Pancreas (tissue), 10 donors: ENCODE results near the gene MYH3. TPM values are rescaled to one million over a fixed set of nuclear protein-coding genes. Genes with fewer than 3 reads are reported as not detected.

Experiments used
- ATAC-seq, 4 donors: fragments of 200-7000 bp; cut with Tn5 transposase; one replicate each; pipeline versions ENCODE4 v1.8.0 to v1.9.1; 2020; ENCODE audit warnings: mild to moderate bottlenecking in 4 of 4, moderate library complexity in 4 of 4
- DNase-seq, 6 donors: peaks; one replicate each; pipeline ENCODE4 v3.0.0-alpha.2; 2020
- FAIRE-seq: peaks from 2 replicates; lab custom pipeline; 2012; peaks lifted over from hg19 to GRCh38; lab: Jason Lieb, UNC
- H3K27ac ChIP-seq, 4 donors: fragments of 200-600 bp; sonication (generic); 1 replicate in 3 of 4; 2 replicates in 1 of 4; pipeline versions ENCODE4 v1.5.0 to v1.8.0; 2020
- H3K27me3 ChIP-seq, 4 donors: fragments of 200-600 bp; one replicate each; pipeline ENCODE4 v1.8.0; 2021
- H3K36me3 ChIP-seq, 3 donors: fragments of 200-600 bp; sonication (generic) in 1 of 3; one replicate each; pipeline versions ENCODE4 v1.5.0 to v1.8.0; 2020 to 2021
- H3K4me1 ChIP-seq, 3 donors: fragments of 200-600 bp; one replicate each; pipeline ENCODE4 v1.8.0; 2021
- H3K4me3 ChIP-seq, 4 donors: fragments of 200-600 bp; sonication (generic) in 2 of 4; one replicate each; pipeline versions ENCODE4 v1.5.0 to v1.8.0; 2020 to 2021
- H3K9me3 ChIP-seq, 4 donors: fragments of 200-600 bp; one replicate each; pipeline ENCODE4 v1.8.0; 2021
- CTCF ChIP-seq, 4 donors: fragments of 200-600 bp; sonication (generic) in 3 of 4; IDR thresholded peaks; one replicate each; pipeline versions ENCODE4 v1.5.0 to v1.8.0; 2021; ENCODE audit warnings: antibody characterized with exemption in 4 of 4
- WGBS, 2 donors: extraction: QIAGEN DNeasy Blood & Tissue Kit; methylation state at CpG; one replicate each; pipeline ENCODE4 v1.1.7; 2013; 5-methylcytosine and 5-hydroxymethylcytosine counted together
- intact Hi-C, 3 donors: fragments of 100-400 bp; cut with DNase I; formaldehyde crosslinking; loops; one replicate each; pipeline versions ENCODE4 v1.11.1 to v1.14.2; 2022
- polyA plus RNA-seq, 2 donors: library from polyadenylated mRNA; stranded (reverse); fragments of 200-250 nt; gene quantifications; one replicate each; pipeline ENCODE4 v1.2.3, GENCODE V29; 2013
- total RNA-seq, 6 donors: library from RNA; stranded (reverse); fragmentation: NEBNext Ultra II Directional in 4 of 6; extraction: Animal tissue kit (Norgen Biotek cat#: 25700) in 4 of 6; gene quantifications; one replicate each; pipeline versions ENCODE4 v1.2.1 to v1.2.4, GENCODE V29; 2021 to 2023
- donor health status: healthy with polysubstance abuse.
- donor health status: DM: no; HTN: no; CAD: no; lungs with moderate emphysema.
- donor health status: DM: no; HTN: no; CAD: no.
- donor health status: control.
- donor health status: control.
- donor health status: Bipolar disorder and iron deficiency.
- donor health status: DM: yes; HTN: yes; CAD: no.
- donor health status: DM: no; HTN: no; CAD: no.
- donor health status: DM: no; HTN: no; CAD: no.
- donor health status: DM: yes; HTN: yes; CAD: no.

The MYH3 gene
- total RNA-seq (1 to 10 TPM in 5 of 6 donors, under 1 TPM in 1; 0.63 to 2.6 (median 1.7) TPM), polyA plus RNA-seq (10 to 100 TPM; 13.2 to 13.5 TPM)

GRCh38 chr17:10657148-10657547 is at the start of gene MYH3:
TSS of gene MYH3 (minus strand) at chr17:10657309. CDS start at chr17:10655064, 2,245 bp downstream.
- TF ChIP-seq CTCF (IDR thresholded peaks at IDR 0.05) = no peak
- no peaks in the 10 kb centered on the region for H3K9me3 ChIP-seq
- no peak for ATAC-seq
- intact Hi-C loops = loop anchor here in 1 of 3 donors (10.0 kb wide), 1 partner anchor 188 kb away; no protein-coding TSS in a partner anchor
- no peaks in the 10 kb centered on the region for H3K4me1 ChIP-seq
- no peak within 1 kb of the TSS for H3K4me3 ChIP-seq
- 88 to 90% methylated on average over 15 of the region's 15 CpGs for WGBS, 2 donors
- no peaks in the 10 kb centered on the region for H3K36me3 ChIP-seq
- no peak within 1 kb of the TSS for H3K27ac ChIP-seq
- DNase-seq = no peak
- FAIRE-seq = no peak
- H3K27me3 ChIP-seq = no peaks in the 10 kb centered on the region

GRCh38 chr17:10705727-10706126 is 48.6 kb upstream of the MYH3 start:
- Histone ChIP-seq H3K27me3 (no peaks in the 10 kb centered on the region), H3K9me3 (no peaks in the 10 kb centered on the region), H3K36me3 (peaks cover 0 to 15% (median 6%) of the 10 kb centered on the region in 3 donors), H3K4me3 (no peak overlapping the region), H3K4me1 (peaks cover 0 to 5% (median 0%) of the 10 kb centered on the region in 3 donors), H3K27ac (no peak overlapping the region)
- no peak for ATAC-seq
- WGBS, 2 donors = 87 to 88% methylated on average over 5 of the region's 5 CpGs
- no peak for DNase-seq
- no peak for FAIRE-seq
- intact Hi-C loops = no loop called here
- TF ChIP-seq CTCF (IDR thresholded peaks at IDR 0.05) = no peak

DNA sequence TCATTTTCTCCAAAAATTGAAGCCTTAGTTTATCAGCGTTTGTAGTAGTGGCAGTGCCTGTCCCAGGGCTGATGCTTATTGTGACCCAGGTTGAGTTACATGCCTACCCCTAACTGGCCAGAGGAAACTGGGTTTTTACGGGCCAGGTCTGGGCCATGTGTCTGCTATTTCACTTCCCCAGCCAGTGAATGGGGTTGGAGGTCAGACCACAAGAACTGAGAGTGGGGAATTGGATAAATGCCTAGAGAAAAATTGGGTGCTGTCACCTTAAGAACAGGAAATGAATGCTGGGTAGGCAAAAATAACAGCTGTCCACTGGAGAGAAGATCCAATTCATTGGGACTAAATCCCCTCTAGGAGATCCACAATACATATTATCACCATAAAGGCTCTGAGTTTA is 45.5 kb upstream of the MYH3 start:
- WGBS, 2 donors = 67 to 71% methylated on average over 2 of the region's 2 CpGs

DNA sequence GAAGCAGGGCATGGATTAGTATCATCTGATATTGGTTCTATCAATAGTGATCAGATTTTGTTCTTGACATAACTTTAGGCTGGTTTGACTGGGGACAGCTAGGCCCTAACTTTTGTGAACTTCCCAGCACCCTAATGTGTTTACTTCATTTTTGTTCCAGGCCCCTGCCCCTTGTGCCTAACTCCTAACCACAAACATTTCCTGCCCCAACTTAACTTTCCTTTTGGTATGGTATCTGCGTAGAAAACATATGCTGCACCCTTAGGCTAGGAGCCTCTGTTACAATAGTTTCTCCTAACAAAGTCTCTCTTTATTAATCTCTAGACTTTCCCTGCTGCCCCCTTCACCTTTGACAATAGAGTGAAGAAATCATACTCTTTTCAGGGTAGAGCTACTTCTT is 42.7 kb upstream of the MYH3 start:
- intact Hi-C loops = no loop called here
- FAIRE-seq = no peak
- ATAC-seq = no peak

More for the DNA sequence above, 45.5 kb upstream of the MYH3 start:
- peaks cover 0 to 12% (median 6%) of the 10 kb centered on the region in 3 donors for H3K4me1 ChIP-seq
- intact Hi-C loops = no loop called here
- no peaks in the 10 kb centered on the region for H3K9me3 ChIP-seq
- DNase-seq (no peak), ATAC-seq (no peak), FAIRE-seq (no peak)
- no peaks in the 10 kb centered on the region for H3K27me3 ChIP-seq
- H3K27ac ChIP-seq = no peak overlapping the region
- peaks cover 0 to 12% (median 2%) of the 10 kb centered on the region in 3 donors for H3K36me3 ChIP-seq
- TF ChIP-seq CTCF (IDR thresholded peaks at IDR 0.05) = no peak
- H3K4me3 ChIP-seq = no peak overlapping the region

More for the DNA sequence above, 42.7 kb upstream of the MYH3 start:
- H3K9me3 ChIP-seq = no peaks in the 10 kb centered on the region
- no peak overlapping the region for H3K4me3 ChIP-seq
- no peak overlapping the region for H3K27ac ChIP-seq
- no peaks in the 10 kb centered on the region for H3K36me3 ChIP-seq
- no peak for DNase-seq
- H3K27me3 ChIP-seq = no peaks in the 10 kb centered on the region
- peaks cover 6 to 19% (median 7%) of the 10 kb centered on the region in 3 donors for H3K4me1 ChIP-seq
- TF ChIP-seq CTCF (IDR thresholded peaks at IDR 0.05) = no peak
- 85 to 95% methylated on average over 1 of the region's 1 CpG for WGBS, 2 donors
